ENCODE measurements around the gene TSR1.

DNA sequence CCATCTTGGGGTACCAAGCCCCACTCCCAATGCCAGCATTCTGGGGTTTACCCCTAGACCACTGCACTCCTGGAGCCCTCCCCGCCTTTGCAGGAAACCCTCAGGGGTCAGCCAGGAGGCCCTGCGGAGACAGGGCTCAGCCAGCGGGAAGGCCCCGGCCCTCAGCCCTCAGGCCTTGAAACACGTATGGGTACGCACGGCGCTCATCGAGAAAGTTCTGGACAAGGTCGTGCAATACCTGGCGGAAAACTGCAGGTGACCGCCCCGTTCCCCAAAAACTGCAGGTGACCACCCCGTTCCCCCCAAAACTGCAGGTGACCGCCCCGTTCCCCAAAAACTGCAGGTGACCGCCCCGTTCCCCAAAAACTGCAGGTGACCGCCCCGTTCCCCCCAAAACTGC, 25.8 kb upstream of the TSR1 start:
- TF ChIP-seq CTCF (conservative IDR thresholded peaks at IDR 0.05) (no peak), EZH2 (IDR thresholded peaks at IDR 0.05; ENCODE audit: low read depth) (no peak)
